Coronary artery (tissue), 2 donors: Measurements from ENCODE around the gene LCLAT1.

Experiments used
- DNase-seq: peaks from one replicate; pipeline ENCODE4 v3.0.0-alpha.2; 2017; ENCODE audit warnings: low spot score
- H3K27ac ChIP-seq, 2 donors: fragments of 200-600 bp; sonication (generic); one replicate each; pipeline ENCODE4 v1.5.1; 2016 to 2019
- H3K4me3 ChIP-seq: fragments of 200-600 bp; sonication (generic); 2 replicates; pipeline ENCODE4 v1.5.1; 2016; ENCODE audit warnings: mild to moderate bottlenecking, moderate library complexity
- CTCF ChIP-seq: fragments of 200-600 bp; sonication (generic); IDR thresholded peaks from one replicate; pipeline ENCODE4 v1.5.1; 2019; ENCODE audit warnings: antibody characterized with exemption

Gene LCLAT1

GRCh38 chr2:30475542-30475941 is 28.5 kb downstream of the LCLAT1 start:
- DNase-seq = no peak
- Histone ChIP-seq H3K4me3 (no peak overlapping the region), H3K27ac (no peak overlapping the region)
- TF ChIP-seq CTCF = no peak

GRCh38 chr2:30476636-30477035 is 29.6 kb downstream of the LCLAT1 start:
- no peak overlapping the region for H3K4me3 ChIP-seq
- DNase-seq = no peak
- peak overlapping the region; percentile 2 to 66 for H3K27ac ChIP-seq
- no peak for TF ChIP-seq CTCF

- TF ChIP-seq CTCF = no peak
- DNase-seq = no peak
- Histone ChIP-seq H3K27ac (peak overlapping the region in 1 of 2 donors; percentile 37), H3K4me3 (no peak overlapping the region)
Observed at GRCh38 chr2:30480703-30481322, 33.8 kb downstream of the LCLAT1 start.

- peak overlapping the region in 1 of 2 donors; percentile 37 for H3K27ac ChIP-seq
- no peak for TF ChIP-seq CTCF
- H3K4me3 ChIP-seq = no peak overlapping the region
- DNase-seq = no peak
Observed at GRCh38 chr2:30481323-30481800, 34.3 kb downstream of the LCLAT1 start.

GRCh38 chr2:30482011-30482410 is 35.0 kb downstream of the LCLAT1 start:
- DNase-seq = no peak
- no peak overlapping the region for H3K4me3 ChIP-seq
- TF ChIP-seq CTCF = no peak
- H3K27ac ChIP-seq = peak overlapping the region in 1 of 2 donors; percentile 37

- no peak overlapping the region for H3K27ac ChIP-seq
- TF ChIP-seq CTCF = no peak
- DNase-seq = no peak
Observed at GRCh38 chr2:30484145-30484544, 37.1 kb downstream of the LCLAT1 start.

GRCh38 chr2:30484995-30485394 is 37.9 kb downstream of the LCLAT1 start:
- Histone ChIP-seq H3K4me3 (no peak overlapping the region), H3K27ac (no peak overlapping the region)
- TF ChIP-seq CTCF = no peak
- DNase-seq = no peak

More at GRCh38 chr2:30484145-30484544, 37.1 kb downstream of the LCLAT1 start:
- H3K4me3 ChIP-seq = no peak overlapping the region
